Pulmonary artery endothelial cell (primary cell): Measurements from ENCODE around the gene PIM1. TPM values are rescaled to one million over a fixed set of nuclear protein-coding genes. Genes with fewer than 3 reads are reported as not detected.
A peak's percentile ranks its signal among the peaks of the same experiment; 100 is the strongest.

Experiments
- DNase-seq: peaks from one replicate; pipeline ENCODE4 v3.0.0-alpha.2; 2011; ENCODE audit warnings: low read depth, low spot score
- total RNA-seq: library from RNA; depleted of rRNA; stranded (reverse); fragments of >200 nt; gene quantifications from 2 replicates; pipeline ENCODE4 v1.2.3, GENCODE V29; 2014

PIM1 gene
- total RNA-seq, 1 donor from 2014 or later, result 3.6 TPM

DNA sequence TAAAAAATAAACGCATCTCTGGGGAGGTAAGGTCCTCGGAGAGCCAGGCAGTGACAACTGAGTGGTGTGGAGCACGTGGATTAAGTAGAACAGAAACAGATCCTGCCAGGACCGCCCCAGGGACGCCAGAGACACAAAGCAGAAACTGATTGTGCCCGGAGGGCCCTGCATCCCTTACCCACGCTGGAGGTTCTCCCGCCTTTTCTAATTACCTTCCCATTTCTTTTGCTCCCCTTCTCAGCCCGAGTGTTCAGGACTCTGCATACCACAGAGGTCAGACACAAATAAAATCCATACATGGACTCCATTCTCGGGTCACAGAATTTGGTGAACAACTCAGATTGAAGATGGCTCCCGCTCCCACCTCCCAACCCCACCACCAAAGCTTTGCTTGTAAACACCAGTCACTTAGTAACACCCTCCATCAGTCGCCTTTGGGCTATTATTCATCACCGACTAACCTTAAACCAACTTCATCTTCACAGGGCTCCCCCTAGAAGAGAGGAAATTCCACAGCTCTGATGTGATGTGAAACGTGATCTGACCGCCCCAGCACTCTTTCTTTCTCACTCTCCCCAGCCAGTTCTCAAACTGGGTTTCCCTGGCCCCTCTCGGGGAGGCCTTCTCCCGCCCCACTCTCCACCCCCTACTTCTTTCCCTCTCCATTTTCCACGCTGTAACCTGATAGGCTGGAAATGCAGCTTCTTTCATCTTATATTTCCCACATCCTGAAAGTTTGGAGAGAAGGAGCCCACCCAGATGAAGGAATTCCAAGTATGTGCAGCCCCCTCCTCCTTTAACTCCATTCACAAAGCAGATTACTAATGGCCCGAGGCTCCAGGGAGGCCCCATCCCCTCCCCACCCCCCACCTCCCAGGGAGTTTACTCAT, 32.5 kb upstream of the PIM1 start:
- peak; percentile 95 for DNase-seq

DNA sequence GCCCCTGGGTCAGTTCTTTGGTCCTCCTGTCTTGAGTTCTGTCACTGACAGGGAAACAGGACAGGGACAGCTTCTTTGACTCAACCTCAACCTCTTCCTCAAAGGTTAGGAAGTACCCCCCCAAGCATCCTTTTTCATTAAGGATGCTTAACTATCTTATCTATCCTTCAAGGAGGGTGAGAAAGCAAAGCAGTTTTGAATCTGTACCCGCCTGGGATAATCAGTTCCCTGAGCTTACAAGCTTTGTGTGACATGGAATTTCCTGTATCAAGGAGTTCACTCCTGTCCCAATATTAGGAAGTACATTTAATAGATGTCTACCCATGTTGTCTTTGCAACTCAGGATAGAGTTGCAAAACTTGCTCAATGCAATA, 31.1 kb upstream of the PIM1 start:
- DNase-seq, result no peak

DNA sequence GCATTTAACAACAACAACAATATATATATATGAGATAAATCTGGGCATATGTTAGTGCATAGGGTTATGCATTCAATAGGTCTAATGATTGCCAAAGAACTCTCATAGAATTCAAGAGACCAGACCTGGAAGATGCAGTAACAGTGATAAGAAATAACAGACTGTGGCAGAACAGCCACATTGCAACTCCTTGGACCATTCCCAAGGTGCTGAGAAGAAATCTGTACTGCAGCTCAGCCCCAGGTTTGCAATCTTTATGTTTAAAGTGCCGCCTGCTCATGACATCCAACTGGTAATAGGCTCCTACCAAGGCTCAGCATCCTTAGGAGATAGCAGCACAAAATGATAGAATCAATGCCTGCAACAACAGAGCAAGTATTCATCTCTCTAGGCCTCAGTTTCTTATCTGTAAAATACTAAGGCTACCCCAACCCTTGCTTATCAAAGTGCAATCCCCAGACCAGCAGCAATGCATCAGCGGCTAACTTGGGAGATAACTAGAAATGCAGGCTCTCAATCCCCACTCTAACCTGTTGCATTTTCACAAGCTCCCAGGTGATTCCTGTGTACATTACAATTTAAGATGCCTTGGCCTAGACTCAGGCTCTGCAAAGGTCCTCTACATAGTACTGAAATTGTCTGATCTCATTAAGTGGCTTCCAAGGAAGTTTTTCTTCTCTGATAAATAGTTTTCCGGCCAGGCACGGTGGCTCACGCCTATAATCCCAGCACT, 30.6 kb upstream of the PIM1 start:
- DNase-seq, result no peak

DNA sequence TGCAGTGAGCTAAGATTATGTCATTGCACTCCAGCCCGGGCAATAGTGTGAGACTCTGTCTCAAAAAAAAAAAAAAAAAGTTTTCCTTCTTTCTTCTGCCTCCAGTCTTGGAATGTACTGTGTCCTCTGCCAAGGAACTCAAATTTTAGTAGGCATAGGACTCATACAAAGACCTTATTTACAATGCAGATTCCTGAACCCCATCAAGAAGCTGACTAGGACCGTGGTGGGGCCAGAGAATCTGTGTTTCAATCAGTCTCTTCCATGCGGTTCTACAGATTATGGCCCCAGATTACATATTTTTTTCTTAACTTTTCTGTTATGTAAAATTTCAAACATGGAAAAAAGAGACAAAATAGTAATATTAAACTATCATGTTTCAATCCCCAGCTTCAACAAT, 29.8 kb upstream of the PIM1 start:
- no peak for DNase-seq

DNA sequence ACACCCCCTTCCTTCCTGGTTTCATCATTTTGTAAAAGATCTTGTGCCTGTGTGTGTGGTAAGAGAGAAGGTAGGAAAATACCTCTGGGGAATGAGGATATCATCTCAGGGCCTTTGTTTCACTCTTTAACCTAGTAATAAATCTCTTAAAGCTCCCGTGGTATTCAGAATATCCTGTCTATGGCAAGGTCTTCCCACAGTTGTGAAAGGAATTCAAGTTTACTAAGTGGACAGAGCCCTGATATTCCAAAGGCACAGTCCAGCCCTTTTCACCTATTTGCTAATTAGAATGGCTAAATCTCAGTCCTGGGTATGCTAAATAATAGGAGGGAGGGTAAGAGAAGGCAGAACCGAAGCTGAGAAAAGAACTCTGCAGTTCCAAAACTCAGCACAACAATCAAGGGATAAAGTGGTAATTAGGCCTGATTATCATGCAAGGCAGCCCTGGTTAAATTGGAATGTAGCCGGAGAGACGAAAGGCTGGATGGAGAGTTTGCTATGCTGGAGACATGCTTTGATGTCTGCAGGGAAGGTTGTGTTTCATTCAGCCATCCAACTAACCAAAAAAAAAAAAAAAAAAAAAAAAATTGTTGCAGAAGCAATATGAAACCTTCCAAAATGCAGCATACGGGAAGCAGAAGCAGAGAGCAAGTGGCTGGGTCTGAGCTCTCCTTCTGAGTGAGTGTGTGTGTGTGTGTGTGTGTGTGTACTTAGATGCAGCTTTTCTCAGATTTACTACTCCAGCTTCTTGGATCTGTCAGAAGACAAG, 28.5 kb upstream of the PIM1 start:
- DNase-seq, result no peak

DNA sequence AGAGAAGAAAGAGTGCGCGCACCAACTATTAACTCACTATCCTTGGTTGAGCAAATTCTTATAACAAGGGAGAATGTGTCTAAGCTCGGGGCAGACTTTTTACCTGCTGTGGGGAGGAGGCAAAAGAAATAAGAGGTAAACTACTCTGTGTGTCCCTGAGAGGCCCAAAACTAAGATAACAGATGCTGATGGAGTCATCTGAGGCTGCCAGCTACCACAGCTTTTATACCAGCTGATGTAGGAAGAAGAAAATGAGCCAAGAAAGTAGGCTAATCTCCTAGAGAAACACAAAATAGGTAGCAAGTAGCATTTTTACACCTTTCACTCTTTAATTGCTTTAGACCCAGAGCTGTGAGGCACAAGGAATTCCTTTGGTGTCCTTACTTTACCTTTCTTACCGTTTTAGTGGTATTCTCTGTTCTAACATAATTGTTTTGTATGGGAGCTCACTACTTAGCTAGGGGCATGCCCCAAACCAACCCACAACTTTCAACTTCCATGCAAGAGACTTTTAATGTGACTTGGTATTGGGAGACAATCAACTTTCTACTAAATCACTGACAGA, 27.8 kb upstream of the PIM1 start:
- no peak for DNase-seq

DNA sequence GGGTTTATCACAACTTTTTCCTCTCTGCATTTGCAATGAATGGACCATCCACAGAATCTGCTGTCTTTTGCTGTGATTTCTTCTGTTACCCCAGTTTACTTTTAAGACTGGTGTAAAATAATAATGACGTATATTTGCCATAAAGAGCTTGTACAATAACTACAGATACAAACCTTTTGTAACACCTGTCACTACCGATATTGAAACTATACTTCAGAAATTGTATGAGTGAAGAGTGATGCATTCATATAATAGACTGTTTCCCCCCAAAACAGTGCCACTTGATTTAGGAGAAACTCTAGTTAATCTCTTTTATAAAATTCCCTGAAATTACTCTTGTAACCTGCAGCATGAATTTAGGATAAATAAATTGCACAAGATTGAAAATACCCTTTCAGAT, 26.4 kb upstream of the PIM1 start:
- DNase-seq, result no peak

DNA sequence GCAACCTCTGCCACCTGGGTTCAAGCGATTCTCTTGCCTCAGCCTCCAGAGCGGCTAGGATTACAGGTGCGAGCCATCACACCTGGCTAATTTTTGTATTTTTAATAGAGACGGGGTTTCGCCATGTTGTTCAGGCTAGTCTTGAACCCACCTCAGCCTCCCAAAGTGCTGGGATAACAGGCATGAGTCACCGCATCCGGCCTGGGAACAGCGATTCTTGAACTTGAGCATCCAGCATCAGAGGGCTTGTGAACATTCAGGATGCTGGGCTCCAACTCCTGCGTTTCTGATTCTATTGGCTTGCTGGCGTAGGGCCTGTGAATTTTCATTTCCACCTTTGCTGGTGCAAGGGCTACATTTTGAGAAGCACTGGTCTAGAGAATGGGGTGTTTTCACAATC, 24.5 kb upstream of the PIM1 start:
- DNase-seq, result no peak

DNA sequence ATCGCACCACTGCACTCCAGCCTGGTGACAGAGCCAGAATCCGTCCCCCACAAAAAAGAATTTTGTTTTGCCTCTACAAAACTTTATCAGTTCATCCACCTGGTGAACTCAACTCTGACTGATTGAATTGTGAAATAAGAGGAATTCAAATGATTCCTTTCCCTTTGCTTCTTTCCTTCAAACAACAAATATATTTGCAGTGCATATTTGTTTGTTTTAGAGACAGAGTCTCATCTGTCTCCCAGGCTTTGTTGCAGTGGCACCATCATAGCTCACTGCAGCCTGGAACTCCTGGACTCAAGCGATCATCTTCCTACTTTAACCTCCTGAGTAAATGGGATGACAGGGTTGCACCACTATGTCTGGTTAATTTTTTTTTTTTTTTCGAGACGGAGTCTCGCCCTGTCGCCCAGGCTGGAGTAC, 23.2 kb upstream of the PIM1 start:
- no peak for DNase-seq

DNA sequence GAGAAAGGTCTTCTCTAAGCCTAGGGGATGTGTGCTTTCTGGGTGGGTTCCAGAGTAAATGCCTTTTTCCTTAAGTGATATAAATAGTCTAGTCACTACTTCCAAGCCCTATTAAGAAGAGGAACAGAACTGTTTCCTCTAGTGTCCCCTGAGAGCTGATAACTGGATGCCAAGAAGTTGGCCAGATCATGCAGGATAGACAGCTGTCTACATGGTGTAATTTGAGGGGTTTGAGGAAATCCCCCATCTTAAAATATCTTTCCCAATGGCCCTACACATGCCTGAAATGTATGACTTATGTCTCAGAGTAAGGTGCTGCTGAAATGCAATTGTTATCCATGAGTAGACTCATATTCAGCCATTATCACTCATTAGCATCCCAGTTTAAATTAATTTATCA, 20.2 kb upstream of the PIM1 start:
- no peak for DNase-seq

DNA sequence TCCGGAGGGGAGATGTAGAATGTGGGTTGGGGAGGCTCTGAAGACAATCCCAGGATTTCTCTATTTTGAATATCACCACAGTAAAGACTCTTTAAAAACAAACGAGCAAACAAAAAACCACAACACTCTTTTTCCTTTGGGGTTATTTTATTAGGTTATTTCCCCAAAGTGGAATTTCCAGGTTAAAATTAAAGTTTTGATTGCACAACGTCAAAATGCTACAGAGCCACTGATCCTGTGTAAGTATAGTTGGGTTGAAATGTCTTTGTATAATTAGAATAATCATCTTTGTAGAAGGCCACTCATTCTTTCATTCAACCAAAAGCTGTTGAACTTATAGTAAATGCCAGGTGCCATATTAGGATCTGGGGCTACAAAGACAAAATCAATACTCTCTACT, 19.6 kb upstream of the PIM1 start:
- DNase-seq, result no peak

DNA sequence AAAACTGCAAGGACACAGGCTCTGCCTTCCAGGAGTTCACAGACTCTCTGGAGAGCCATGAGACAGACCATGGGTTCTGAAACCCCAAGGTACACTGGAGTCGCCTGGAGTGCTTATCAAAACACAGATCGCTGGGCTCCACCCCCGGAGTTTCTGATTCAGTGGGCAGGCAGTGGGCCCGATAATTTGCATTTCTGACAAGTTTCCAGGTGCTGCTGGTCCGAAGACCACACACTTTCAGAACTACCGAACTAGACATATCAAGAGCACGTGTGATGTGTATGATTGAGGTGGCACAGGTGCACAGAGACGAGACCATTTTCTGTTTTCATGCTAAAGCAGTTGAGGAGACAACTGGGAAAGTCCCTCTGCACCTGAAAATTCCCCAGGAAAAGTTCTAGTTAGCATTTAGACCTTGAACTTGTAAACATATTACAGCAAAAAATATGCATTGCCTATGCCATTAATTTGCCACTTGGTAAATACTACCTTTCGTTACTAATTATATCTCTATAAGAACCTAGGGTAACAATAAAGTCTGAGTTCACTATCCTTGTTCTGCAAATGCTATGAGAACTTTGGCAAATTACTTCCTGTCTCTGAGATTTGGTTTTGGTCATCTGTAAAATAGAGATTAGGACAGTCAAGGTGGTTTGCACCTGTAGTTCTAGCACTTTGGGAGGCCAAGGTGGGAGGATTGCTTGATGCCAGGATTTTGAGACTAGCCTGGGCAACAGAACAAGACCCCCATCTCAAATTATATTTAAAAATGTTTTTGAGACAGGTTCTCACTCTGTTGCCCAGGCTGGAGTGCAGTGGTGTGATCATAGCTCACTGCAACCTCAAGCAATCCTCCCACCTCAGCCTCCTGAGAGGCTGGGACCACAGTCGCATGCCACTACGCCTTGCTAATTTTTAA, 14.3 kb upstream of the PIM1 start:
- DNase-seq, result no peak

DNA sequence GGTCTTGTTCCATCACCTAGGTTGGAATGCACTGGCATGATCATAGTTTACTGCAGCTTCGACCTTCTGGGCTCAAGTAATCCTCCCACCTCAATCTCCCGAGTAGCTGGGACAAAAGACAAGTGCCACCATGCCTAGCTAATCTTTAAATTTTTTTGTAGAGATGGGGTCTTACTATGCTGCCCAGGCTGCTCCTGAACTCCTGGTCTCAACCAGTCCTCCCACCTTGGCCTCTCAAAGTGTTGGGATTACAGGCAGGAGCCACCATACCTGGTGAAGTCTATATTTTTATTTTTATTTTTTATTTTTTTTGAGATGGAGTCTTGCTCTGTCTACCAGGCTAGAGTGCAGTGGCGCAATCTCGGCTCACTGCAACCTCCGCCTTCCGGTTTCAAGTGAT, 11.4 kb upstream of the PIM1 start:
- DNase-seq, result no peak

DNA sequence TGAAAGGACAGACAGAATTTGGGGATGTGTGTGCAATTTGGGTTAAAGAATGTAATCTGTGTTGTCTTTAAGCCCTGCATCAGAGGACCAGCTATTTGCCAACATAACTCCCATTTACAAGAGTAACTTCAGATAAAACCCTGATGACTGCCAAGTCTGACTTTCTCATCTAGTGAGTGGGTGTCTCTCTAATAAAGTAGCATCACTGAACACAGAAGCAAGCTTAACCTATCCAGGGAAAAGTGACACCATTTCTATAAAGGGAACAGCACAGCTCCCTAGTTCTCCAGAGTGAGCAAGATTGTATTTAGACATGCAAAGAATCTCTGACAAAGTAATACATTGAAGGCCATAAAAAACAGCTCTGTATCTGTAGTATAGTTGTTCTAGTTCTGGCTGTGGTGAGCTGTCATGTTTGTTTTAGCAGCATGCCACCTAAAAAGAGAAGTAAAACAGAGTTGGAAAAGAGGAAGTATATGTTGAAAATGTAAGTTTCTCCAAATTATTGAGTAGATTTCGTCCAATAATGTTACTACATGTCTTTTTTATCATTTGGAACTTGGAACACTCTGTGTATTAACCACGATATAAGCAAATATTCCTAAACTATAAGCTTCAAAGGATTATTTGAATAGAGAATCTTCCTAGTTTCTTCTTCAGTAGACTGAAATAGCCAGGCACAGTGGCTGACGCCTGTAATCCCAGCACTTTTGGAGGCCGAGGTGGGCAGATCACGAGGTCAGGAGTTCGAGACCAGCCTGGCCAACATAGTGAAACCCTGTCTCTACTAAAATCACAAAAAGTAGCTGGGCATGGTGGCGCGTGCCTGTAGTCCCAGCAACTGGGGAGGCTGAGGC, 8.8 kb upstream of the PIM1 start:
- DNase-seq, result no peak

DNA sequence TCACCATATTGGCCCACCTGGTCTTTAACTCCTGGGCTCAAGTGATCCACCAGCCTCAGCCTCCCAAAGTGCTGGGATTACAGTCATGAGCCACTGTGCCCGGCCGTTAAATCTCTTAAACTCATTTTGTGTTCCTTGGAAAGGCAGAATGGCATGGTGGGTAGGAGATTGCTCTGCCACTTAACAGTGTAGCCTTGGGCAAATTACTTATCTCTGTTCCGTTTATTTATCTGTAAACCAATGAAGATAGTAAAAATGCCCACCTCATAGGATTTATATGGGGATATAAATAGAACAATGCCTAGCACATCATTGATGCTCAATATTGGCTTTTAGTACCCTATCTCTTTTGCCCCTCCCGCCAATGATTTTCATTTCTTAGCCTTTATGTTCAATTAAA, 7.2 kb upstream of the PIM1 start:
- no peak for DNase-seq

DNA sequence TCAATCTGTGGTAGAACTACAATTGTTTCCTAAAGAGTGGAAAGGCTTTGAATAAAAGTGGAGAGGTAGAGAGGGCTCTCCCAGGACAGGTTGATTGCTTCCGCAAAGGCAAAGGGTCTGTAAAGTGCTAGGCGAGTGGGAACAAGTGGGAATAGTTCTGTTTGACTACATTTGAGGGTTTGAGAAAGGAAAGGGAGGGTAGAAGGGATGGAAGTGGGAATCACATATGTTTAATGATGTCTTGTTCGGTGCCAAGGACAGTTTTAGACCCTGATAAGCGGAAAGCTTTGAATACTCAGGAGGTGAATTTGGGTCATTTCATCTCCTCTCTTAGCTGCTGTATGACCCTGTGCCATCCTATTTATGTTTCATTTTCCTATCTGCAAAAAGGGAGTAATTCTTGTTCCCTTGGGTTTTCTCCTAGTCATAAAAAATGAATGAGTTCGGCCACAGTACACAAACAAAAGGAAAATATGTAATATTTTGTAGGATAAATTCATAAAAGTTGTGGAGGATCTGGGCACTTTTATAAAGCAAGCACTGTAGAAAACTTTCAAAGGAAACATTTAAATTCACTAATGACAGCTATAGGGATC, 1.7 kb upstream of the PIM1 start:
- DNase-seq, result no peak

DNA sequence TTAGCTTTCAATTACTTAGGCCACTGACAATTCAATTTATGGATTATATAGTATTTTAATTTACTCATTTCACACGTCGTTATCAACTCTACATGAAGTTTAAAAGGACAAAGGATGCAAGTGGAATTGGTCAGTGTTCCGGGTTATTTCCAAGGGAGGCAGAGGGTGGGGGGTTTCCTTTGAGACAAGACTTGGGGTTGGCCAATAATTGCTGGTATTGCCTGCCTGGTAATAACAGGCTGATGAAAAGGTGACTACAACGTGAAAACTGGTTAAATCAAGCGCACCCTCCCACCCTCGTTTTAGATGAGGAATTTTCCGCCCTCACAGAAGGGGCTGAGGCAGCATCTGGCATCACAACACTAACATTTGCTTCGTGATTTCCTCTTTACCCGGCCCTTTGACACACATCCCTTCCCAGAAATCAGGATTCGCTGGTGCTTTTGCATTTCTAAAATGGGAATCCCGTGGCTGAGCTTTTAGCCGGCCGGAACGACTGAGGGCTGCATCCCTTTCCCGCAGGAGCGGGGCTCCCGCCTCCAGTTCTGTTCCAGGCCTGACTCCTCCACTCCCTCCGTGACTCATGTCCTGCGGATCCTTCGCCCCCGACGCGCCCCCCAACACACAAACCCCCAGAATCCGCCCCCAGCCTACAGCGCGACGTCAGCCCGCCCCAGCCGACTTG, 999 bp upstream of the PIM1 start:
- peak; percentile 49 for DNase-seq

DNA sequence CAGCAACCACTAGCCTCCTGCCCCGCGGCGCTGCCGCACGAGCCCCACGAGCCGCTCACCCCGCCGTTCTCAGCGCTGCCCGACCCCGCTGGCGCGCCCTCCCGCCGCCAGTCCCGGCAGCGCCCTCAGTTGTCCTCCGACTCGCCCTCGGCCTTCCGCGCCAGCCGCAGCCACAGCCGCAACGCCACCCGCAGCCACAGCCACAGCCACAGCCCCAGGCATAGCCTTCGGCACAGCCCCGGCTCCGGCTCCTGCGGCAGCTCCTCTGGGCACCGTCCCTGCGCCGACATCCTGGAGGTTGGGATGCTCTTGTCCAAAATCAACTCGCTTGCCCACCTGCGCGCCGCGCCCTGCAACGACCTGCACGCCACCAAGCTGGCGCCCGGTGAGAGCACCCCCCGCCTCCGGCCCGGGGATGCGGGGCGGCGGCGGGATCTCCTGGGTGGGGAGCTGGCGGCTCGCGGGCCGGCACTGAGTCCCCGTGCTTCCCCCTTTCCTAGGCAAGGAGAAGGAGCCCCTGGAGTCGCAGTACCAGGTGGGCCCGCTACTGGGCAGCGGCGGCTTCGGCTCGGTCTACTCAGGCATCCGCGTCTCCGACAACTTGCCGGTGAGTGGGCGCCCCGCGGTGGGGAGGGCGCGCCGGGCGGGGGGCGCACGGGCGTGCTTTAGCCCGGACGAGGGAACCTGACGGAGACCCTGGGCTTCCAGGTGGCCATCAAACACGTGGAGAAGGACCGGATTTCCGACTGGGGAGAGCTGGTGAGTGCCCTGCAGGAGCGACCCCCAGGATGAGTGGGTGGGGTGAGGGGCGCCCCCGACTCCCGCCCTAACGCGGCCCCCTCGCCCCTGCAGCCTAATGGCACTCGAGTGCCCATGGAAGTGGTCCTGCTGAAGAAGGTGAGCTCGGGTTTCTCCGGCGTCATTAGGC, 585 bp downstream of the PIM1 start:
- no peak for DNase-seq
